Stimulated activated CD8-positive, alpha-beta memory T cell treated with anti-CD3 and anti-CD28 coated beads, Interleukin-4, amount 100 ng/mL, for 4 hours (primary cell): ENCODE measurements around the gene SRP9.
"Not testable (repeated sequence)": the region's sequence is repeated elsewhere in the genome, so short reads cannot be mapped to it uniquely, and the experiment has no call there.

Source experiments
- DNase-seq, 2 donors: peaks; one replicate each; pipeline ENCODE4 v3.0.0-alpha.2; 2020; ENCODE audit warnings: low read depth in 2 of 2, low spot score in 1 of 2

The SRP9 gene

GRCh38 chr1:225755671-225756319 lies 21.8 kb upstream of the SRP9 start:
- no peak for DNase-seq

- DNase-seq, result no peak
Observed at GRCh38 chr1:225757927-225758656, 19.5 kb upstream of the SRP9 start.

- DNase-seq, result not testable (repeated sequence)
Observed at GRCh38 chr1:225759972-225760371, 17.7 kb upstream of the SRP9 start.

- no peak for DNase-seq
Observed at GRCh38 chr1:225760531-225760930, 17.1 kb upstream of the SRP9 start.

GRCh38 chr1:225761395-225761794 lies 16.2 kb upstream of the SRP9 start:
- not testable (repeated sequence) for DNase-seq

- no peak for DNase-seq
Observed at GRCh38 chr1:225762002-225762441, 15.6 kb upstream of the SRP9 start.

- no peak for DNase-seq
Observed at GRCh38 chr1:225762444-225762843, 15.2 kb upstream of the SRP9 start.

- no peak for DNase-seq
Observed at GRCh38 chr1:225763716-225764548, 13.7 kb upstream of the SRP9 start.

GRCh38 chr1:225765982-225766674 lies 11.5 kb upstream of the SRP9 start:
- DNase-seq, result no peak

- DNase-seq, result no peak
Observed at GRCh38 chr1:225766967-225767633, 10.5 kb upstream of the SRP9 start.

- no peak for DNase-seq
Observed at GRCh38 chr1:225767634-225768540, 9.7 kb upstream of the SRP9 start.

- no peak for DNase-seq
Observed at GRCh38 chr1:225768662-225769426, 8.8 kb upstream of the SRP9 start.

- DNase-seq, result no peak
Observed at GRCh38 chr1:225769687-225770086, 7.9 kb upstream of the SRP9 start.

- DNase-seq, result no peak
Observed at GRCh38 chr1:225770561-225771248, 6.9 kb upstream of the SRP9 start.

- no peak for DNase-seq
Observed at GRCh38 chr1:225771661-225772322, 5.8 kb upstream of the SRP9 start.

GRCh38 chr1:225772323-225772768 lies 5.3 kb upstream of the SRP9 start:
- DNase-seq, result no peak

- no peak for DNase-seq
Observed at GRCh38 chr1:225772848-225773247, 4.8 kb upstream of the SRP9 start.
